Astrocyte (in vitro differentiated cells and primary cell): ENCODE measurements around the gene EML1. TPM values are rescaled to one million over a fixed set of nuclear protein-coding genes. Genes with fewer than 3 reads are reported as not detected.
"Not testable (repeated sequence)": the region's sequence is repeated elsewhere in the genome, so short reads cannot be mapped to it uniquely, and the experiment has no call there.

Source experiments
- DNase-seq: peaks from one replicate; pipeline ENCODE4 v3.0.0-alpha.2; 2010; ENCODE audit warnings: low read depth
- FAIRE-seq: peaks from 2 replicates; lab custom pipeline; 2011; peaks lifted over from hg19 to GRCh38; lab: Jason Lieb, UNC
- H2AFZ ChIP-seq: 2 replicates; pipeline ENCODE4 v1.6.0; 2012; ENCODE audit warnings: low read depth, low read length, inconsistent platforms
- H3K27ac ChIP-seq: 2 replicates; pipeline ENCODE4 v1.5.1; 2011; ENCODE audit warnings: low read depth, low read length, inconsistent platforms
- H3K27me3 ChIP-seq: 2 replicates; pipeline ENCODE4 v1.6.0; 2011; ENCODE audit warnings: low read length, inconsistent platforms; ENCODE audit not compliant: insufficient read depth
- H3K36me3 ChIP-seq: 2 replicates; pipeline ENCODE4 v1.5.1; 2011; ENCODE audit warnings: low read length, inconsistent platforms; ENCODE audit not compliant: insufficient read depth
- H3K4me1 ChIP-seq: 2 replicates; pipeline ENCODE4 v1.5.1; 2011; ENCODE audit warnings: low read length, inconsistent platforms; ENCODE audit not compliant: insufficient read depth
- H3K4me2 ChIP-seq: 2 replicates; pipeline ENCODE4 v1.6.0; 2012; ENCODE audit warnings: low read length, inconsistent platforms
- H3K4me3 ChIP-seq: 2 replicates; pipeline ENCODE4 v1.5.1; 2011; ENCODE audit warnings: low read depth, mild to moderate bottlenecking, low read length, inconsistent platforms; ENCODE audit not compliant: insufficient read depth
- H3K79me2 ChIP-seq: 2 replicates; pipeline ENCODE4 v1.6.0; 2012; ENCODE audit warnings: mild to moderate bottlenecking, low read length, inconsistent platforms; ENCODE audit not compliant: insufficient read depth
- H3K9ac ChIP-seq: 2 replicates; pipeline ENCODE4 v1.6.0; 2012; ENCODE audit warnings: mild to moderate bottlenecking, low read length, inconsistent platforms
- H3K9me3 ChIP-seq: 2 replicates; pipeline ENCODE4 v1.5.1; 2012; ENCODE audit warnings: low read depth, mild to moderate bottlenecking, low read length, inconsistent platforms; ENCODE audit not compliant: insufficient read depth
- H4K20me1 ChIP-seq: 2 replicates; pipeline ENCODE4 v1.6.0; 2012; ENCODE audit warnings: low read length, inconsistent platforms; ENCODE audit not compliant: insufficient read depth
- H3K27ac Mint-ChIP-seq: one replicate; pipeline ENCODE4 v1.8.0; 2021; ENCODE audit warnings: mild to moderate bottlenecking, mixed read lengths; ENCODE audit not compliant: unreplicated experiment
- H3K27me3 Mint-ChIP-seq: one replicate; pipeline ENCODE4 v1.8.0; 2021; ENCODE audit warnings: low read depth, mixed read lengths; ENCODE audit not compliant: unreplicated experiment
- H3K36me3 Mint-ChIP-seq: one replicate; pipeline ENCODE4 v1.8.0; 2021; ENCODE audit warnings: low read depth, mixed read lengths; ENCODE audit not compliant: unreplicated experiment
- H3K4me1 Mint-ChIP-seq: one replicate; pipeline ENCODE4 v1.8.0; 2021; ENCODE audit warnings: low read depth, mixed read lengths; ENCODE audit not compliant: unreplicated experiment
- H3K4me3 Mint-ChIP-seq: one replicate; pipeline ENCODE4 v1.8.0; 2021; ENCODE audit warnings: mild to moderate bottlenecking, moderate library complexity, mixed read lengths; ENCODE audit not compliant: unreplicated experiment
- H3K9me3 Mint-ChIP-seq: one replicate; pipeline ENCODE4 v1.8.0; 2021; ENCODE audit warnings: mild to moderate bottlenecking, mixed read lengths; ENCODE audit not compliant: unreplicated experiment
- EZH2 ChIP-seq: IDR thresholded peaks from 2 replicates; pipeline ENCODE4 v1.6.1; 2012; ENCODE audit warnings: mild to moderate bottlenecking, low read length, inconsistent platforms; ENCODE audit not compliant: insufficient read depth
- total RNA-seq: library from RNA; stranded (reverse); gene quantifications from 2 replicates; pipeline ENCODE4 v1.2.1, GENCODE V29; 2021
- TF ChIP-seq, protein P1 (sequence below): IDR thresholded peaks from 2 replicates; pipeline ENCODE4 v1.5.1; 2011; ENCODE audit warnings: low read depth, mild to moderate bottlenecking, inconsistent platforms, low read length, moderate library complexity; ENCODE audit not compliant: insufficient read depth

The EML1 gene
- total RNA-seq, 1 donor from 2014 or later: 17.1 TPM

DNA sequence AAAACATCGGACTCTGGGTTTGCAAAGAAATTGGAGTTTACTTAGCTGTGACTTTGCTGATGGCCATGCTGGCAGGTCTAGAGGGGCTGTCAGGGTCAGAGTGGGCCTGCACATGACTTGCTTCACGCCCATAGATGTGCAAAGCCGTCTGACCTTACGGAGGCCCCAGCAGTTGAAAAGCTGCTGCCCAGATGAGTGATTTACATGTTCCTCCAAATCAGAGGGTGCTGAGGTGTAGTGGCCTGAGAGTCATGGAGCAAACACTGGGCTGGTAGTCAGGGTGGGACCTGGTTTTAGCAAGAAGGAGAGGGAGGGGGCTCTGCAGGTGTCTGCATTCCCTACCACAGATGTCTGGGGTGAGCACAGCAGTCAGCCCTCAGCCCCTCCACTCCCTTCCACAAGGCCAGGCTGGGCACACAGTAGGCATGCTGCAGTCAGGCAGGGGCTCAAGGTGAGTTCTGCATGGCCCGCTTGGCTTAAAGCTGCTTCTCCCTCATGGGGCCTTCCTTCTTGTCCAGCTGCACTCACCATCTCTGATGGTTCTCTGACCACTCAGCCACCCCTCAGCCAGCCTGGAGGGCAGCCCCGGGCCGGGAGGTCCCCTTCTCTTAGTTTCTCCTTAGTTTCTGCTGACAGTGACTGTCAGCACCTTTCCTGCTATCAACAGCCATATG is 34.2 kb upstream of the EML1 start:
- H4K20me1 ChIP-seq: no peaks in the 10 kb centered on the region
- Mint-ChIP-seq H3K36me3 (no peaks in the 10 kb centered on the region), H3K4me3 (no peak overlapping the region), H3K27ac (no peak overlapping the region), H3K4me1 (peaks cover 34% of the 10 kb centered on the region), H3K27me3 (peaks cover 10% of the 10 kb centered on the region), H3K9me3 (peaks cover 3% of the 10 kb centered on the region)
- no peaks in the 10 kb centered on the region for H3K79me2 ChIP-seq
- H3K4me2 ChIP-seq: peak overlapping the region; percentile 79
- peak overlapping the region; percentile 89 for H3K9ac ChIP-seq
- FAIRE-seq (no peak), DNase-seq (no peak)
- H3K27ac ChIP-seq: peak overlapping the region; percentile 100
- peaks cover 54% of the 10 kb centered on the region for H3K4me1 ChIP-seq
- no peaks in the 10 kb centered on the region for H3K9me3 ChIP-seq
- no peak for TF ChIP-seq EZH2
- TF ChIP-seq, protein P1, sequence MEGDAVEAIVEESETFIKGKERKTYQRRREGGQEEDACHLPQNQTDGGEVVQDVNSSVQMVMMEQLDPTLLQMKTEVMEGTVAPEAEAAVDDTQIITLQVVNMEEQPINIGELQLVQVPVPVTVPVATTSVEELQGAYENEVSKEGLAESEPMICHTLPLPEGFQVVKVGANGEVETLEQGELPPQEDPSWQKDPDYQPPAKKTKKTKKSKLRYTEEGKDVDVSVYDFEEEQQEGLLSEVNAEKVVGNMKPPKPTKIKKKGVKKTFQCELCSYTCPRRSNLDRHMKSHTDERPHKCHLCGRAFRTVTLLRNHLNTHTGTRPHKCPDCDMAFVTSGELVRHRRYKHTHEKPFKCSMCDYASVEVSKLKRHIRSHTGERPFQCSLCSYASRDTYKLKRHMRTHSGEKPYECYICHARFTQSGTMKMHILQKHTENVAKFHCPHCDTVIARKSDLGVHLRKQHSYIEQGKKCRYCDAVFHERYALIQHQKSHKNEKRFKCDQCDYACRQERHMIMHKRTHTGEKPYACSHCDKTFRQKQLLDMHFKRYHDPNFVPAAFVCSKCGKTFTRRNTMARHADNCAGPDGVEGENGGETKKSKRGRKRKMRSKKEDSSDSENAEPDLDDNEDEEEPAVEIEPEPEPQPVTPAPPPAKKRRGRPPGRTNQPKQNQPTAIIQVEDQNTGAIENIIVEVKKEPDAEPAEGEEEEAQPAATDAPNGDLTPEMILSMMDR: no peak
- no peaks in the 10 kb centered on the region for H3K36me3 ChIP-seq
- H3K4me3 ChIP-seq: no peak overlapping the region
- H2AFZ ChIP-seq: no peak overlapping the region
- no peaks in the 10 kb centered on the region for H3K27me3 ChIP-seq

DNA sequence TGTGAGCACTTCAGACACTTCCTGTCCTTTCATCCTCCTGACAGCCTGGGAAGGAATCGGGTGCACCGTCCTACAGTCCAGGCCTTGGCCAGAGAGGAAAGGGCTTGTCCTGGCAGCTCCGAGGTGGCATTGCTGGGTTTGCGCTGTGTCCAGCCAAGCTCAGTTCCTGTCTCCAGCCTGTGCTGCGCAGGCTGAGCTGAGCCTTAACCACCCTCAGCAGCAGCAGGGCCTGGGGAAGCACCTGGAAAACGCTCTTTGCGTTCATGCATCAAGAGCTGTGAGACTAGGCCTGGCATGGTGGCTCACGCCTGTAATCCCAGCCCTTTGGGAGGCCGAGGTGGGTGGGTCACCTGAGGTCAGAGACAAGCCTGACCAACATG is 33.7 kb upstream of the EML1 start:
- H3K27ac ChIP-seq: peak overlapping the region; percentile 100
- no peak for FAIRE-seq
- no peak overlapping the region for H3K4me2 ChIP-seq
- H3K4me1 Mint-ChIP-seq: peaks cover 32% of the 10 kb centered on the region
- no peaks in the 10 kb centered on the region for H3K36me3 Mint-ChIP-seq
- H3K9ac ChIP-seq: peak overlapping the region; percentile 89
- H2AFZ ChIP-seq: no peak overlapping the region
- H3K4me1 ChIP-seq: peaks cover 48% of the 10 kb centered on the region
- no peaks in the 10 kb centered on the region for H3K36me3 ChIP-seq
- H4K20me1 ChIP-seq: no peaks in the 10 kb centered on the region
- no peaks in the 10 kb centered on the region for H3K27me3 ChIP-seq
- no peak overlapping the region for H3K4me3 Mint-ChIP-seq
- H3K9me3 ChIP-seq: no peaks in the 10 kb centered on the region
- peaks cover 14% of the 10 kb centered on the region for H3K27me3 Mint-ChIP-seq
- H3K4me3 ChIP-seq: no peak overlapping the region
- no peak overlapping the region for H3K27ac Mint-ChIP-seq
- peaks cover 3% of the 10 kb centered on the region for H3K9me3 Mint-ChIP-seq
- DNase-seq: no peak
- no peaks in the 10 kb centered on the region for H3K79me2 ChIP-seq
- TF ChIP-seq, protein P1: no peak
- no peak for TF ChIP-seq EZH2

DNA sequence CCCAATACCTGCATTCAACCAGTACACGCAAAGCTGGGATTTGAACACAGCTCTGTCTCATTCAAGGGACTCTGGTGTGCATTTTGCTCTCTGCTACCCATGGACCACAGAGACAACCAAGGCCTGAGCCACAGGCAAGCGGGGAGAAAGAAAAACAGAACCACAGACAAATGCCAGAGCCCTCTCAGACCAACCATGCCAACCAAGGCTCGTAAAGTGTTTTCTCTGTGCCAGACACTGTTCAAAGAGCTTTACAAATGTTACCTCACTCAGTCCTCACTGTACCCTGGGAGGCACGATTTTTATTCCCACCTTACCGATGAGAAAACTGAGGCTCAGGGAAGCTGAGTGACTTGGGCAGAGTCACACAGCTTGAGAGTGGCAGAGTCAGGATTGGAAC is 32.4 kb upstream of the EML1 start:
- no peak for FAIRE-seq

DNA sequence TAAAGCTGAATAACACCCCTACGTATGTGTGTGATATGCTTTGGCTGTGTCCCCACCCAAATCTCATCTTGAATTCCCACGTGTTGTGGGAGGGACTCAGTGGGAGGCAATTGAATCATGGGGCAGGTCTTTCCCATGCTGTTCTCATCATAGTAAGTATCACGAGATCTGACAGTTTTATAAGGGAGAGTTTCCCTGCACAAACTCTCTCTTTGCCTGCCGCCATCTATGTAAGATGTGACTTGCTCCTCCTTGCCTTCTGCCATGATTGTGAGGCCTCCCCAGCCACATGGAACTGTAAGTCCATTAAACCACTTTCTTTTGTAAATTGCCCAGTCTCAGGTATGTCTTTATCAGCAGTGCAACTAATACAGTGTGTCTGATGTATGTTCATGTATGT is 30.3 kb upstream of the EML1 start:
- not testable (repeated sequence) for H3K36me3 ChIP-seq, H3K27ac Mint-ChIP-seq, FAIRE-seq, H2AFZ ChIP-seq, H3K27ac ChIP-seq, H3K36me3 Mint-ChIP-seq, H3K9me3 ChIP-seq, H3K27me3 ChIP-seq, H3K4me2 ChIP-seq, H3K9me3 Mint-ChIP-seq, H3K4me3 ChIP-seq, H3K9ac ChIP-seq, H3K4me3 Mint-ChIP-seq, H4K20me1 ChIP-seq, H3K79me2 ChIP-seq, DNase-seq
- H3K4me1 ChIP-seq: peaks cover 22% of the 10 kb centered on the region
- peaks cover 16% of the 10 kb centered on the region for H3K4me1 Mint-ChIP-seq
- H3K27me3 Mint-ChIP-seq: peaks cover 19% of the 10 kb centered on the region

More for the DNA sequence above, 32.4 kb upstream of the EML1 start:
- H3K27ac Mint-ChIP-seq: no peak overlapping the region
- no peak overlapping the region for H3K4me3 Mint-ChIP-seq
- H3K27me3 Mint-ChIP-seq: peaks cover 15% of the 10 kb centered on the region
- no peaks in the 10 kb centered on the region for H3K36me3 Mint-ChIP-seq
- no peak overlapping the region for H3K27ac ChIP-seq
- peaks cover 31% of the 10 kb centered on the region for H3K4me1 Mint-ChIP-seq
- H3K27me3 ChIP-seq: no peaks in the 10 kb centered on the region
- H3K79me2 ChIP-seq: no peaks in the 10 kb centered on the region
- H3K36me3 ChIP-seq: no peaks in the 10 kb centered on the region
- H4K20me1 ChIP-seq: no peaks in the 10 kb centered on the region
- no peaks in the 10 kb centered on the region for H3K9me3 ChIP-seq
- no peak overlapping the region for H3K4me3 ChIP-seq
- no peak overlapping the region for H3K4me2 ChIP-seq
- TF ChIP-seq, protein P1: no peak
- TF ChIP-seq EZH2: no peak
- H2AFZ ChIP-seq: no peak overlapping the region
- DNase-seq: no peak
- no peak overlapping the region for H3K9ac ChIP-seq
- H3K9me3 Mint-ChIP-seq: peaks cover 3% of the 10 kb centered on the region
- H3K4me1 ChIP-seq: peaks cover 37% of the 10 kb centered on the region
